Hepatocyte (in vitro differentiated cells): ENCODE data around the gene FAM229B.

Experiments used
- EZH2 ChIP-seq: fragments of 200-600 bp; sonication (generic); IDR thresholded peaks from 2 replicates; pipeline ENCODE4 v1.6.1; 2016; ENCODE audit warnings: antibody characterized with exemption, mild to moderate bottlenecking, borderline replicate concordance
- EZH2phosphoT487 ChIP-seq: fragments of 200-600 bp; sonication (generic); IDR thresholded peaks from one replicate; pipeline ENCODE4 v1.6.1; 2018; ENCODE audit warnings: antibody characterized with exemption, mild to moderate bottlenecking, low read depth, moderate library complexity; ENCODE audit not compliant: unreplicated experiment, severe bottlenecking
- TF ChIP-seq, protein P1 (sequence below): fragments of 200-600 bp; sonication (generic); IDR thresholded peaks from 2 replicates; pipeline ENCODE4 v1.5.1; 2016; ENCODE audit warnings: antibody characterized with exemption, mild to moderate bottlenecking; ENCODE audit not compliant: poor library complexity

DNA sequence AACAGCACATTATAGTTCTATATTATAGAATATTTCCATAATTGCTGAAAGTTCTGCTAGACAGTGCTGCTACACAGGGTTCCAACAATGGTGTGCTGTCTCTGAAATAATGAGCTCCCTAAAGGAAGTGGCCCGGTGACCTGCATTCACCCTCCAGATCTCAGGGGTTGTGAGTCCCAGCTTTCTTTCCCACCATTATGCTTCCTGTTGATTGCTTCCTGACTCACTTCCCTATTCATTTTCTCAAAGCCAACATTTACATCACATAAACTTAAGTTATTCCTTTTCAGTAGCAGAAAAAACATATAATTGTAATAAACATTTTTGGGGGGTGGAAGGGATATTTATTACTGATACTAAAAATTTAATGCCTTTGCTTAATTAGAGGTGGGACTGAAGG is 46.4 kb upstream of the FAM229B start:
- TF ChIP-seq, protein P1, sequence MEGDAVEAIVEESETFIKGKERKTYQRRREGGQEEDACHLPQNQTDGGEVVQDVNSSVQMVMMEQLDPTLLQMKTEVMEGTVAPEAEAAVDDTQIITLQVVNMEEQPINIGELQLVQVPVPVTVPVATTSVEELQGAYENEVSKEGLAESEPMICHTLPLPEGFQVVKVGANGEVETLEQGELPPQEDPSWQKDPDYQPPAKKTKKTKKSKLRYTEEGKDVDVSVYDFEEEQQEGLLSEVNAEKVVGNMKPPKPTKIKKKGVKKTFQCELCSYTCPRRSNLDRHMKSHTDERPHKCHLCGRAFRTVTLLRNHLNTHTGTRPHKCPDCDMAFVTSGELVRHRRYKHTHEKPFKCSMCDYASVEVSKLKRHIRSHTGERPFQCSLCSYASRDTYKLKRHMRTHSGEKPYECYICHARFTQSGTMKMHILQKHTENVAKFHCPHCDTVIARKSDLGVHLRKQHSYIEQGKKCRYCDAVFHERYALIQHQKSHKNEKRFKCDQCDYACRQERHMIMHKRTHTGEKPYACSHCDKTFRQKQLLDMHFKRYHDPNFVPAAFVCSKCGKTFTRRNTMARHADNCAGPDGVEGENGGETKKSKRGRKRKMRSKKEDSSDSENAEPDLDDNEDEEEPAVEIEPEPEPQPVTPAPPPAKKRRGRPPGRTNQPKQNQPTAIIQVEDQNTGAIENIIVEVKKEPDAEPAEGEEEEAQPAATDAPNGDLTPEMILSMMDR, result no peak
- no peak for TF ChIP-seq EZH2
- no peak for TF ChIP-seq EZH2phosphoT487
